Activated T-helper 1 cell treated with Interleukin-2 at 50 U/mL for 16 hours (primary cell): Measurements from ENCODE around the gene ATG2A.

Source experiments
- DNase-seq: peaks from one replicate; pipeline ENCODE4 v3.0.0-alpha.2; 2020; ENCODE audit warnings: low read depth

Gene ATG2A

DNA sequence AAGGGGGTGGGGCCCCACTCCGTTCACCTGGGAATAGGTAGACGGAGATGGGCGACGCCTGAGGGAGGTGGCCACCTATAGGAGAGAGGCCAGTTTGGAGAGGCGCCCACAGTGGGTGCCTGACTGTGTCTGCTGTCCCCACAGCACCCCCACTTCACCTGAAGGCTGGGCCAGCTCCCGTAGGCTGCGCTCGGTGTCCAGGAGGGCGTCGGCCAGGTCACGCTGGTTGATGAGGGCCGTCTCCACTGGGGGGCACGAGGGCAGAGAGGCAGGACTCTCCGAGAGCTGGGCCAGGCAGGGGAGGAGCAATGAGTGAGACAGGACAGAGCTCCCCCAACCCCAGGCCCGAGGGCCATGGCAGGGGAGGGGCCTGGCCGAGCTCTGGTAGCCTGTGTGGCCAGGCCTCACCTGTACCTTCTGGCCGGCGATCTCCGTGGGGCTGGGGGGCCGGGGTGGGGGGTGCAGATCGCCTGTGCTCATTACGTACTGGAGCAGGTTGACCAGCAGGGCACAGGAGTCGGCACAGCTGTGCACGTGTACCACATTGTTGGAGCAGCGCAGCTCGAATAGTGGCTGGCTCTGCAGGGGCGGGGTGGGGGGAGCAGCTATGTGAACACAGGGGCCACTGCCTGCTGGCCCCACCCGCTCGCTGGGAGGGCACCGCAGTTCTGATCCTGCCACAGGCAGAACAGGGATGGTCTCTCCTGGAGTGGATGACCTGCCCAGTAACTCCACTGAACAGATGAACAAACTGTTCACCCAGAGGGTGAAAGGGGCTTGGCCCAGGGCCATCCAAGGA, 14.7 kb downstream of the ATG2A start:
- no peak for DNase-seq

GRCh38 chr11:64900774-64901173, 16.2 kb downstream of the ATG2A start:
- DNase-seq, result no peak

- peak; percentile 54 for DNase-seq
These were observed 16.7 kb downstream of the ATG2A start for GRCh38 chr11:64900263-64900678.

GRCh38 chr11:64898541-64898940, 18.5 kb downstream of the ATG2A start:
- DNase-seq, result no peak

DNA sequence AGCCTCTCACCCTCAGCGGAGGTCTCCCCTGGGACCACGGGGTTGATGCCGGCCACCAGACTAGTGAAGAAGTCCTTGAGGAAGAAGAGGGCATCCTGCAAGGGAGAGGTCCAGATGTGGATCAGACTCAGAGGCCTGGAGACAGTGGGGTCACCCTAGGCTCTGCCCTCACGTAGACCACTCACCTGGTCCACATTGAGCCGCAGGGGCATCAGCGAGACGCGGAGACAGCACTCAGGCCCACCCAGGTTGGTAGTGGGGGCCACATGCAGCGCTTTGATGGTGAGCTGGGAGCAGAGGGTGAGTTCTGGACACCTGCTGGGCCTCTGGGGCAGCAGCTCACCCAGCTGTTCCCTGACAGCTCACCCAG, 18.9 kb downstream of the ATG2A start:
- no peak for DNase-seq

DNA sequence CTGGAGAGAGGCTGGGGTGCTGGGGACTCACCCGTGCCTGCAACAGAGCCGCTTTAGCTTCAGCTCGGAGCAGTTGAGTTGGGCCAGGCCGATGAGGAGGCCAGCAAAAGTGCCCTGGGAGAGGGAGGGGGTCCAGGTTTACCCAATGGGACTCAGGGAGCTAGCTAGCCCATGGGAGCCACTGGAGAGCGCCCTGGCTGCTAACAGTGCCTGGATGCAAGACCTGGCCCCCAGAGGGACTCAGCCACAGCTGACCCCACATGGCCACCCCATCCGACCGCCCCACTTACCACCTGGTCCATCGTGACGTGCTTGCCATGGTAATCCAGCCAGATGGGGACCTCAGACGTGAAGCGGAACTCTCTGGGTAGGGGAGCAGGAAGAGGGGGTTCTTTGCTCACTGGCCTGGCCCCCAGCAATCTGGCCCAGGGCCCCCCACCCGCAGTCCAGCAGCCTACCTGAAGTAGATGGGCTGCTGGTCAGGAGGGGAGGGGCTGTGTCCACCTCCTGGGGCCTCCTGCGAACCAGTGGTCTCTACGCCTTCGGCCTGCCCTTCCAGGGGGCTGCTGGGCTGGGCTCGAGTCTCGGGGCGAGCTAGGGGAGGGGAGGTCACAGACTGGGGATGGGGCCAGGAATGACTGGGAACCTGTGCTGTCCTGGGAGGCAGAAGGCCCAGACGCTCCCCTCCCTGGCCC, 19.5 kb downstream of the ATG2A start:
- no peak for DNase-seq

- DNase-seq, result no peak
These were observed 20.5 kb downstream of the ATG2A start for GRCh38 chr11:64896448-64897022.

GRCh38 chr11:64894812-64895452, 22.1 kb downstream of the ATG2A start:
- DNase-seq, result no peak

GRCh38 chr11:64894070-64894811, 22.8 kb downstream of the ATG2A start:
- DNase-seq, result peak; percentile 82

- no peak for DNase-seq
These were observed 23.6 kb downstream of the ATG2A start for GRCh38 chr11:64893194-64894069.

DNA sequence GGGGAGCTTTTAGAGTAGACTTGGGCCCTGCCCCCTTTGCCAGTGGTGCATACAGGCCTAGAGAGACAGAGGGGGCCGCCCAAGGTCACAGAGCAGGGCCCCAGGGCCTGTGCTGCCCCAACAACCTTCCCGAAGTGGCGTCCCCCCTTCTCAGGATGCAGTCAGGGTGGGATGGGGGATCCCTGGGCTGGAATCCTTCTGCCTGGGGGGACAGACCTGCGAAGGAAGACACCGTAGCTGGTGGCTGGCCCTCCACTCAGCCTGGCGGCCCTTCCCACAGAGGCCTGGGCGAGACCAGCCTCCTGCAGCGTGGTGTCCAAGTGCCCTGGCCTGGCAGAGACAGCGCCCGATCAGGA, 24.2 kb downstream of the ATG2A start:
- DNase-seq, result no peak

- no peak for DNase-seq
These were observed 24.6 kb downstream of the ATG2A start for GRCh38 chr11:64892411-64892831.

DNA sequence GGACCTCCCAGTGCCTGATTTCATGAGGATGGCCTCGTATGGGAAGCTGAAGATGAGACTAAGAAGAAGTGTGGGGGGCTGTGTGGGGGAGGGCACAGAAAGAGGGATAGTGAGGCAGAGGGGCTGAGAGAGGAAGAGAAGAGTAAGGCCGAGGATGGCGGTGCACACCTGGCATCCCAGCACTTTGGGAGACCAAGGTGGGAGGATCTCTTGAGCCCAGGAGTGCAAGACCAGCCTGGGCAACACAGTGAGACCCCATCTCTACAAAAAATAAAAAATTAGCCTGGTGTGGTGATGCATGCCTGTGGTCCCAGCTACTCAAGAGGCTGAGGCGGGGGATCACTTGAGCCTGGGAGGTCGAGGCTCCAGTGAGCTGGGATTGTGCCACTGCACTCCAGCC, 25.1 kb downstream of the ATG2A start:
- no peak for DNase-seq

DNA sequence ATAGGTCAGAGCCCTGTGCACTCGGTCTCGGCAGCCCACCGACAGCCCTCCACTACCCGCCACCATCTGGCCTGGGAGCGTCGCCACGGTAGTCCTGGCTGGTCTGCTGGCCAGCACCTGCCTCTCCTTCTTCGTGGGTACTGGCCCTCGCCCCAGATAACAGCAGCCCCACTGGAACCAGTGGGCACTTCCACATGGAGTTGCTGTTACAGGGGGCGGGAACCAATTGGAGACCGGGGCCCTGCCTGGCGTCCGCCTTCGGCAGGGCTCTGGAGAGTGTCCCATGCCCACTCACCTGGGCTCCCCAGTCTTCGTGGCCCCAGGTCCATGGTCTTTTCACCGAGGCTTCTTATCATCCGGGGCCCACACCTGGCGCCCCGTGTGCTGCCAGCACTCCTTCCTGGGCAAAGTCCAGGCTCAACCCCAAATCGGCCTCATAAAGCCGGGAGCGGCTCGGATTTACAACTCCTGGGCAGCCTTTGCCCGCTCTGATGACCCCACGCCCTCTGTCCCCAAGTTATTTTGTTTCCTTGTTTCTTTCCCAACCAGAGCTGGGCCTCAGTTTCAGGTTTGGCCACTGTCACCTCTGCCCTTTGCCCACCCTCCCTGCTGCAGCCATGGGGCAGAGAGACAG, 25.7 kb downstream of the ATG2A start:
- DNase-seq, result no peak

GRCh38 chr11:64890522-64890939, 26.5 kb downstream of the ATG2A start:
- no peak for DNase-seq

- DNase-seq, result no peak
These were observed 28.1 kb downstream of the ATG2A start for GRCh38 chr11:64888729-64889511.

DNA sequence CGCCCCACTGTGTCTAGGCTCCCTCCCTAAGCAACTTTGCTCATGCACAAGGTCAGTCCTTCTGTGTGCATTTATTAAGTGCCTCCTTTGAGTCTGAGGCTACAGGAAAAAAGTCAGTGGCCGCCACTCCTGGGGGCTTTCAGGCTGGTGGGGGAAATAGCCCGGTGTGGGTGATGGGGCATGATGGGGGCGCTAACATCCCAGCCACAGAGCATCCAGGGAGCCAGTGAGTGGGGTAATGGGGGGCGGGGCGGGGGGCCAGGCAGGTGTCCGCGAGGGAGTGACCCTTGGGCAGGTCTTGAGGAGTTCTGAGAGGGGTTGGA, 28.6 kb downstream of the ATG2A start:
- no peak for DNase-seq

DNA sequence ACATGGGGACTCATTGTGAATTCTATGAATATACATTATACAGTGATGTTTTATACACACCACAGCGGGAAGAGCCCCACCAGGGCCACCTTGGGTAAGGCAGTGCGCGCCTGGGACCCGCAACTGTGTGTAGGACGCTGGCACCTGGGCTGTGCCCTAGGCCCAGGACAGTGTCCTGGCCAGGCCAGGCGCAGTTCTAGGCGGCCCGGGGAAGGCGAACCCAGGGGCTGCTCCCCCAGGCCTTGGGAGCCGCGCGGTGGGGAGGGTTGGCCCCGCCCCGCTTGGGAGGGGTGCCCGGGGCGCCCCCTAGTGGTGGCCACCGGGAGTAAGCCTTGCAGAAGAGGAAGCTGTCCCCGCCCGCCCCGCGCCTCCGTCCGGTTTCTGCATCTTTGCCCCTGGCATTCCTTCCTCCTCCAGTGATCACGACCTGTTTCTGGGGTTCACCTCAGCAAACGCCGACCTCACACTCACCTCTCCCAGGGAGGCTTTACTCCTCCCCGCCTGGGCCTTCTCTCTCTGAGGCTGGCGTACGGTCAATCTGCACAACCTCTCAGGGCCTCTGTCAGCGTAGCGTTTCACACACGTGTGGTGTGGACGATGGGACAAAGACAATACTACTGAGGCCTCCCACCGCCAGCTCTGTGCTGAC, 29.1 kb downstream of the ATG2A start:
- peak; percentile 79 for DNase-seq

- DNase-seq, result no peak
These were observed 29.7 kb downstream of the ATG2A start for GRCh38 chr11:64887234-64887756.
